RPMI8226 (cell line): ENCODE data around the gene HAPLN3.
A peak's percentile ranks its signal among the peaks of the same experiment; 100 is the strongest.
"Not testable (repeated sequence)": the region's sequence is repeated elsewhere in the genome, so short reads cannot be mapped to it uniquely, and the experiment has no call there.

Experiments
- DNase-seq: peaks from one replicate; pipeline ENCODE4 v3.0.0-alpha.2; 2015

The HAPLN3 gene, protein sequence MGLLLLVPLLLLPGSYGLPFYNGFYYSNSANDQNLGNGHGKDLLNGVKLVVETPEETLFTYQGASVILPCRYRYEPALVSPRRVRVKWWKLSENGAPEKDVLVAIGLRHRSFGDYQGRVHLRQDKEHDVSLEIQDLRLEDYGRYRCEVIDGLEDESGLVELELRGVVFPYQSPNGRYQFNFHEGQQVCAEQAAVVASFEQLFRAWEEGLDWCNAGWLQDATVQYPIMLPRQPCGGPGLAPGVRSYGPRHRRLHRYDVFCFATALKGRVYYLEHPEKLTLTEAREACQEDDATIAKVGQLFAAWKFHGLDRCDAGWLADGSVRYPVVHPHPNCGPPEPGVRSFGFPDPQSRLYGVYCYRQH

DNA sequence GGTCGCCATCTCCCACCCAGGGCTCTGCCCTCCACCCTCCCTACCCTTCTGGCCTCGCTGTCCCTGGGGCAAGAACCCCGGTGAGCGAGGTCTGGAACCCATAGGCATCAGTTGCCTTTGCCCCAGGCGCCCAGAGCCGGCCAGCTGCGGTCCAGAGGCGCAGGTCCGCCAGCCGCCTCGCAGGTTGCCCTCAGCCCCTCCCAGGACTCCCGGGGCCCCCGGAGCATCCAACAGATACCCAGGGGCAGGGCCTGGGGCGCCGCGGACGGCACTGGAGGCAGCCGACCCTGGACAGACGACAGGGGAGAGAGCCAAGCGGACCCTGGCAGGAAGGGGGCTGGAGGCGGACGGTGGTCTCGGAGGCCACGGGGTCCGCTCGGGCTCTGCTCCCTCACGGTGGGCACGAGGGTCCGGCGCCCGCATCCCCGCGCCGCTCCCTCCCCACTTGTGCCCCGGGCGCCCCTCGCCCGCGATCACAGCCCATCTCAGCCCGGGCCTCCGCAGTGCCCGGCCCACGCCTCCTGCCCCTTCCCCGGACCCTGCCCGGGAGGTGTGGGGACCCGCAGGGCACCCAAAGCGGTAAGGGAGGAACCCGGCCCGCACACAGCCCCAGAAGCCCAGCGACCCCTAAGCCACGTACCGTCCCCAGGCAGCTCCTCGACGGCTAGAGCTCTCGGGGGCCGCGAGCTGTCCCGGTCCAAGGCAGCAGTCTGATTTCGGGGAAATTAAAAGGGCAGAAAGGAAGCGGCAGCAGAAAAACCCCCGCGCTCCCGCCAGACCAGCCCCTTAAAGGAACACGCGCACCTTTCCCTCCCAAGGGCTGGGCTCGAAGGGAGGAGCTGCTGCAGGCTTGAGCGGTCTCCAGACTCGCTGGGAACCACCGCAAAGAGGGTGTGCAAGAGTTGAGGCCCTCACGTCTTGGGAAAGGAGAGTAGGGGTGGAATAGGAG, at the start of gene HAPLN3:
HAPLN3 (minus strand) TSS at position 726 of the 949 bp plus-strand sequence. CDS start 8,246 bp downstream, outside the sequence.
- peak; percentile 72 for DNase-seq

DNA sequence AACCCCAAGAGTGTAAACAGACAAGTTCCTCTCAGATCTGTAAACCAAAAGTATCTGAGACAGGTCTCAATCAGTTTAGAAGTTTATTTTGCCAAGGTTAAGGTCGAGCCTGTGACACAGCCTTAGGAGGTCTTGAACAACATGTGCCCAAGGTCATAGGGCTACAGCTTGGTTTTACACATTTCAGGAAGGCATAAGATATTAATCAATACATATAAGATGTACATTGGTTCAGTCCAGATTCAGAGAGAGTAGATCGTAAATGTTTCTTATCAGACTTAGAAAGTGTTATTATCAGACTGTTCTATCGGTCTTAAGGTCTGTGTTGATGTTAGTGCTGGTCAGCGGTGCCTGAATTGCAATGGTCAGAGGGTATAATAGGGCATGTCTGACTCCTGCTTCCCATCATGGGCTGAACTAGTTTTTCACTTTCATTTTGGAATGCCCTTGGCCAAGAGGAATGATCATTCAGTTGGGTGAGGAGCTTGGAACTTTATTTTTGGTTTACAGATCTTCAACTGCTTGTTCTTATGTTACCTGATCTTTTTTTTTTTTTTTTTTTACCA, 44.8 kb upstream of the HAPLN3 start:
- no peak for DNase-seq

DNA sequence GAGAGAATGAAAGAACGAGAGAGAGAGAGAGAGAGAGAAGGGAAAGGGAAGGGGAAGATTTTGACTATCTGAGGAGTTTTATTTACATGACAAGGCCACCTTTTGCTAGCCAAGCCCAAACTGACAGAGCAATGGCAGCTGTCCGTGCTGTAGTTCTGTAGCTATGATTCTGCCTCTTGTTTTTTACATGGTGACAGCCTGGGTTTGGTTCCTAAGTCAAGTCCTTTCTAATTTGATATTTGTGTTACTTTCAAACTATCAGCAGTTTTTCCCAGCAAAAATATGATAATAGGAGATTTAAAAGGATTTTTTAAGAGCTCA, 44.1 kb upstream of the HAPLN3 start:
- no peak for DNase-seq

DNA sequence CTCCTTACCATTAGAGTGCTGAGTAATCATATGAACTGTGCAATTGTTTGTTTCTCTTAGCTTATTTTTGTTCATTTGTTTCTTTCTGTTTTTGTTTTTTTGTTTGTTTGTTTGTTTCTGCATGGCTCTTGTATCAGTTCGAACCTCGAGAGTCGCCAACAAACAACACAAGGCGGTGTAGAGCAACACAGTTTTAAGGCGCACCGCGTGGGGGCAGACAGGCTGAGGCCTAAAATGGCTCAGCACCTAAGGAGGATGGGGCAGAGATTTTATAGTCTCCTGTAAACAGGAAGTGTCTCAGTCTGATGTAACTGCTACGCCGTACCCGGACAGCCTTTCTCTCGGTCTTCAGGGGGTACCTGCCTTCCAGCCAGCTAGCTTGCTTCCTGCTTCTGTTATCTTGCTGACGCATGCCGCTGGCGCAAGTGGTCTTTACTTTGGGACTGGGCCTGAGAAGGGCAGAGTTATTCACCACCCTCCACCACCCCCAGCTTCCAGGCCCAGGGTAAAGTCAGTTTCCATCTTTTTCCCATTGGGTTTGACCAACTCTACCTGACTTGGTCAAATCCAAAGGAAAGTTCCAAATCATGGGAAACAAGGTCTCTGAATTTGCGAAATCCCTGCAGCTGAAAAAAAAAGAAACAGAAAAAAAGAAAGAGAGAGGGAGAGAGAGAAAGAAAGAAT, 43.6 kb upstream of the HAPLN3 start:
- DNase-seq: no peak

DNA sequence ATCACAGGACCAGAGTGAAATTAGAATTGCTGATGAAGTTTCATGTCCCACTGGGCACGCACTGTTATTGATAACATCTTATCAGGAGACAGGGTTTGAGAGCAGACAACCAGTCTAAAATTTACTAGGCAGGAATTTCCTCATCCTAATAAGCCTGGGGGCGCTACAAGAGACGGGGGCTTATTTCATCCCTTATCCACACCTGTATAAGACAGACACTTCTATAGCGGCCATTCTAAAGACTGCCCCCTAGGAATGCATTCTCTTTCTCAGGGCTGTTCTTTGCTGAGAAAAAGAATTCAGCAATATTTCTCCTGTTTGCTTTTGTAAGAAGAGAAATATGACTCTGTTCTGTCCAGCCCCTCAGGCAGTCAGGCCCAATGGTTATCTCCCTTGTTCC, 39.1 kb upstream of the HAPLN3 start:
- not testable (repeated sequence) for DNase-seq

DNA sequence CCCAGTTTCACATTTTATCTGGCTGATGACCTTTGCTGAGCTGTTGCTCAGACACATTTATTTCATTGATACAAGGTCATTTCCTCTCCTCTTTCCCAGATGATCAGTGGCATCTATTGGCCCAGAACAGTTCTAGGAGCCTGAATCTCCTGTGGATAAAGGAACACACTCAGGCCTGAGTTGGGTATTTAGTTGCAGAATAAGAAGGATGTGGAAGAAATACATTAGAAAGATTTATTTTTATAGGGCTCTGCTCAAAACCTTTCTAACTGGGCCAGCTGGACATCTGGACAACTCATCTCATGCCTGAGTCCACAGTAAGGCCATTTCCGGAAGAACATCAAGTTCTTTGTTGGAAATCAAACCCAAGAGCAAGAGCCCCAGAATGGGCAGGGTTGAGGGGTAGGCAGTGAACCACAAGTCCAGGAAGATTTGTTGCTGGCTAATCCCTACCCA, 37.6 kb upstream of the HAPLN3 start:
- no peak for DNase-seq

DNA sequence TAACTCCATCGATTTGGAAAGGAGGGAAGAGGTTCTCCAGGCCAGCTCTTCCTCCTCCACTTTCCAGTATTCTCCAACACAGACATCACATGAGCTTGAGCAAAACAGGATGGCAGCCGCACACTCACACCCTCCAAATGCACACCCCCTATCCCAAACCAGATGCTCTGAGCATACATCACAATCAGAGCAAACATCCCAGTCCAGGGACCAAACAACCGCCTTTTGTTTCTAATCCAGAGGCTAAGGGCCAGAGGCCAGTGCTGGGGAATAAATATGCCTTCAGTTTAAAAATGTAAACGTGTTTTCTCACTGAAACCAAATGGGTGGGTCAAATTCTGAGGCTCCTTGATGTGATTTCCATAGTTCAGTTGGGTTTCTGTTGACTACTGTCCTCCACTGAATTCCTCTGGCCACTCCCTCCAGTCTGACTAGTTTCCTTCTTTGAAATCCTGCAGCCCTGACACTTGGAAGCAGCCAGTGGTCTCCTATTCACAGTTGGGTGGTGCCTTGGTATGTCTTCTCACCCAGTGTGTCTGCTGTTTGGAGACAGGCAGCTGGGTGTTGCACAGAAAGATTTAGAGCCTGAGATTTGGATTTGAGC, 37.0 kb upstream of the HAPLN3 start:
- DNase-seq: no peak

DNA sequence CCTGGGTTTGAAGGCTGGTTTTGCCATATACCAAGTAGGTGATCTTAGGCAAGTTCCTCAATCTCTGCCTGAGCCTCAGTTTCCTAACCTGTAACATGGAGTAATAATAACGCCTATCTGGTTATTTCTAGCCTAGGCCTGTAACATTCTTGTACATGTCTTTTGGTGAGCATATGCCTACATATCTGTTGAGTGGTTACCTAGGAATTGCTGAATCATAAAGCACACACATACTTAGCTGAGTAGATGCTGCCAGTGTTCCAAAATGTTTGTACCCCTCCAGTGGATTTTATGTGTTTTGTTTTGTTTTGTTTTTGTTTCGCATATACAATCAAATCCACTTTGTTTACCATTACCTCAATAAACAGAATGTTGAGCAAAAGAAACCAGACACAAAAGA, 35.2 kb upstream of the HAPLN3 start:
- no peak for DNase-seq

DNA sequence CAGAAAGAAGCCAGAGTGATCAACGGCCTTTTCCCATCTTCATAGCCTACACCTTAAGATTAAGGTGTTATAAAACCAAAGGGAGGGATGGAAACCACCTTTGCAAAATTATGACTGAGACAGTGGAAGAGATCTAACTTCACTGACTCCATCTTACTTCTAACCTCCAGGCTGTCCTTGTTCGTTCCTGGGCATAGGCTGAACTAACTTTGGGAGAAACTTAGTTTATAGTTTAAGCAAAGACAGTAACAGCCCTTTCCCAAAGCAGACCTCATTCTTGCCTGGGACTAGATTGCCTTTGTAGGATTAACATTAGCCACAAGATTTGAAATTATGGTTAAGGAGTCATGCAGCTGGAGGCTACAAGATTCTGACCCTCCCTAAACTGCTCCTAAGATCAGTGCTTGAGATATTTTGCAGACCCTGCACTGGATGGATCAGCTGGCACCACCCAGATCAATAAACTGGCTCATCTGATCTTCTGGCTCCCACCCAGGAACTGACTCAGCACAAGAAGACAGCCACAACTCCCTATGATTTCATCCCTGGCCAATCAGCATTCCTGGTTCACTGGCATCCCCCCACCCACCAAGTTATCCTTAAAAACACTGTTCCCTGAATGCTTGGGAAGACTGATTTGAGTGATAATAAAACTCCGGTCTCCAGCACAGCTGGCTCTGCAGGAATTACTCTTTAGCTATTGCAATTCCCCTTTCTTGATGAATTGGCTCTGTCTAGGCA, 34.2 kb upstream of the HAPLN3 start:
- not testable (repeated sequence) for DNase-seq

DNA sequence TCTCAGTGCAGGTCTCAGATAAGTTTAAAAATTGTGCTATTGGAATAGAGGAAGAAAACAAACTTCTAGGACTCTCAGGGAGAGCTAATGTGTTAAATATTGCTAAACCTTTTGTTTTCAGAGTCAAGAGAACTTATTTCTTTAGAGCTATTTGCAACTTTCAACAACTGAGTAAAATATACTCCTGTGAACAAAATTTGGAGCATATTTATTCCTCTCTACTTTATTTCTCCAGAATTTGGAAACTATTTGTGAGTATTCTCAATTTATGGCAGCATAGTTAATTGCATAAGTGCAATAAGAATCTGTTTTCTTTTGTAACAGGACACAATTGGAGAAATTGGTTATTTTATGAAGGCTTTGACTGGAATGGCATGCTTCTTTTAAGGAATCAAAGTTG, 32.8 kb upstream of the HAPLN3 start:
- DNase-seq: not testable (repeated sequence)

DNA sequence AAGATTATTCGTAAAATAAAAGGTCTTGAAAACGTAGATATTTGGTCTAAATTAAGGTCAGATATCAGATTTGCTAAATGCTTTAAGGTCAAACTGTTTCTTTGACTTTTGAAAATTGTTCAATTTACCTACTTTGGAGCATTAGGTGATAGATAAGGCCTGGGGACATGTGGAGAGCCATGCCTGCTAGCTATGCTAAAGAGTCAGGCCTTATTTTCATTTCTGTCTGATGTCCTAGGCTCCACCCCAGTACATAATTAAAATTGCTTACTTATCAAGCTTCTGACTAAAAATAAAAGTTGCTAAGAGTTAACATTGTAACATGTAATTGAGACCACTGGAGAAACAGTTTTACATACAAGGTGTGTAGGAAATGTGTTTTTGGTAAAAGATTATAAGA, 30.3 kb upstream of the HAPLN3 start:
- DNase-seq: not testable (repeated sequence)

DNA sequence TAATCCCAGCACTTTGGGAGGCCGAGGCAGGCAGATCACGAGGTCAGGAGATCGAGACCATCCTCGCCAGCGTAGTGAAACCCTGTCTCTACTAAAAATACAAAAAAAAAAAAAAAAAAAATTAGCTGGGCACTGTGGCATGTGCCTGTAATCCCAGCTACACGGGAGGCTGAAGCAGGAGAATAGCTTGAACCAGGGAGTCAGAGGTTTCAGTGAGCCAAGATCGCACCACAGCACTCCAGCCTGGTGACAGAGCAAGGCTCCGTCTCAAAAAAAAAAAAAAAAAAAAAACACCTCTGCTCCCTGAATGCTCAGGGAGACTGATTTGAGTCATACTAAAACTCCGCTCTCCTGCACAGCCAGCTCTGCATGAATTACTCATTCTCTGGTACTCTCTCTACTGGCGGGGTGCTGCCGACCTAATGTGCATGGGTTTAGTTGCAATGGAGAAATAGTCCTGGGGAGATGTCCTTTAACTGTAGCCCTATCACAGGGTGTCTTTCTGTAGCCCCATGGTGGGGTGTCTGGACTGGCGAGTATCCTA, 25.6 kb upstream of the HAPLN3 start:
- not testable (repeated sequence) for DNase-seq

DNA sequence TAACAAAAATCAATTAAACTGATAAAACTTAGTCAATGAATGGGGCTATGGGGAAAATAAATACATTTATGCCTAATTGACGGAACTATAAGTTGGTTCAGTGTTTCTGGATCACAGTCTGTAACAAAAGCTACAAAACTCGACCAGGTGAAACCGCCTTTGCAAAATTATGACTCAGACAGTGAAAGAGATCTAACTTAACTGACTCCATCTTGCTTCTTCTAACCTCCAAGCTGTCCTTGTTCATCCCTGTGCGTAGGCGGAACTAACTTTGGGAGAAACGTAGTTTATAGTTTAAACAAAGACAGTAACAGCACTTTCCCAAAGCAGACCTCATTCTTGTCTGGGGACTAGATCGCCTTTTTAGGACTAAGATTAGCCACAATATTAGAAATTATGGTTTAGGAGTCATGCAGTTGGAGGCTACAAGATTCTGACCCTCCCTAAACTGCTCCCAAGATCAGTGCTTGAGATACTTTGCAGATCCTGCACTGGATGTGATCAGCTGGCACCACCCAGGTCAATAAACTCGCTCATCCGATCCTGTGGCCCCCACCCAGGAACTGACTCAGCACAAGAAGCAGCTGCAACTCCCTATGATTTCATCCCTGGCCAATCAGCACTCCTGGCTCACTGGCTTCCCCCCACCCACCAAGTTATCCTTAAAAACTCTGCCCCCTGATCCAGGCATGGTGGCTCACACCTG, 25.0 kb upstream of the HAPLN3 start:
- DNase-seq: no peak

DNA sequence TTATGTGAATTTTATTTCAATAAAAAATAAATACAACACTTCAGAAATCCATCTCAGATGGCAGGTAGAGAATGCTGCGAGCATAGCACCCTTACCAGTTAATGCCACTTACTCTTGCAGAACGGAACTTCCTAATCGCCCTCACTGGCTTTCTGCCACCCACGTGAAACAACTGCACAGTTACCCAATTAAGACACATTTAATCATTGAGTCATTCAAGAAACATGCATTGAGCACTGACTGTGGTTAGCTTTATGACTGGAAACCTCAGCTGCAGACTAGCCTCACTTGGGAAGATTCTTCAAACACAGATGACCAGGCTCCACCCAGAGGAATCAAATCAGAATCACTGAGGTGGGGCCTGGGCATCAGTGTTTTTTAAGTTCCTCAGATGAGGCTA, 23.4 kb upstream of the HAPLN3 start:
- peak; percentile 74 for DNase-seq

DNA sequence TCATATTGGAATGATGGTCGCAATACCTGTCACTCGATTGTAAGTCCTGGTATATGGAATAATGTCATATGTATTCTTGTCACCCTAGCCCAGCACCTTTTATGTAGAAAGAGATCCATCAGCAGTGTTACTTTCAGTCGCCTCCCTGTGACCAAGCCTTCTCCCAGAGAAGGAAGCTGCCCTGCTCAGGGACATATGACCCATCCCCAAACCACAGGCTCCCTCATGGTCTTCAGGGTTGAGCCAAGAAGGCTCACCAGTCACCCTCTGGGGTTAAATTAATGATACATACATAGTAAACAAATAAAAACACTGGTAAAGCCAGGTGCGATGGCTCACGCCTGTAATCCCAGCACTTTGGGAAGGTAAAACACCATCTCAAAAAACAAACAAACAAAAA, 22.4 kb upstream of the HAPLN3 start:
- no peak for DNase-seq

DNA sequence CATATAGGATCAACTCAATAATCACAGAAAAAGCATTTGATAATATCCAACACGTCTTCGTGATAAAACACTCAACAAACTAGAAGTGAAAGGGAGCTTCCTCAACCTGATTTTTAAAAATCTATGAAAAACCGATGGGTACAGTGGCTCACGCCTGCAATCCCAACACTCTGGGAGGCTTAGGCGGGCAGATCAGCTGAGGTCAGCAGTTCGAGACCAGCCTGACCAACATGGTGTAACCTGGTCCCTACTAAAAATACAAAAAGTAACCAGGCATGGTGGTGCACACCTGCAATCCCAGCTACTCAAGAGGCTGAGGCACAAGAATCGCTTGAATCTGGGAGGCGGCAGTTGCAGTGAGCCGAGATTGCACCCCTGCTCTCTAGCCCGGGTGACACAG, 20.0 kb upstream of the HAPLN3 start:
- no peak for DNase-seq

DNA sequence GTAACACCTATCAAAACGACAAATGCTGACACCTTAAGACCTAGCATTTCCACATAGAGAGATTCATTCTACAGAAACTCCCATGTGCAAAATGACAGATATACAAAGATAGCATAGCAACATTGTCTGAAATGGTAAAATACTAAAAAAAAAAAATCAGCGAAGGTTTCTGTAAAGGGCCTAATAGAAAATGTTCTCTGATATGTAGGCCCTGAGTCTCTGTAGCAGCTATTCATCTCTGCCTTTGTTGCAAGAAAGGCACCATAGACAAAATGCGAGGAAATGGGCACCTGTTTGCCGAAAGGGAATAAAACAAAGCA, 18.5 kb upstream of the HAPLN3 start:
- no peak for DNase-seq

DNA sequence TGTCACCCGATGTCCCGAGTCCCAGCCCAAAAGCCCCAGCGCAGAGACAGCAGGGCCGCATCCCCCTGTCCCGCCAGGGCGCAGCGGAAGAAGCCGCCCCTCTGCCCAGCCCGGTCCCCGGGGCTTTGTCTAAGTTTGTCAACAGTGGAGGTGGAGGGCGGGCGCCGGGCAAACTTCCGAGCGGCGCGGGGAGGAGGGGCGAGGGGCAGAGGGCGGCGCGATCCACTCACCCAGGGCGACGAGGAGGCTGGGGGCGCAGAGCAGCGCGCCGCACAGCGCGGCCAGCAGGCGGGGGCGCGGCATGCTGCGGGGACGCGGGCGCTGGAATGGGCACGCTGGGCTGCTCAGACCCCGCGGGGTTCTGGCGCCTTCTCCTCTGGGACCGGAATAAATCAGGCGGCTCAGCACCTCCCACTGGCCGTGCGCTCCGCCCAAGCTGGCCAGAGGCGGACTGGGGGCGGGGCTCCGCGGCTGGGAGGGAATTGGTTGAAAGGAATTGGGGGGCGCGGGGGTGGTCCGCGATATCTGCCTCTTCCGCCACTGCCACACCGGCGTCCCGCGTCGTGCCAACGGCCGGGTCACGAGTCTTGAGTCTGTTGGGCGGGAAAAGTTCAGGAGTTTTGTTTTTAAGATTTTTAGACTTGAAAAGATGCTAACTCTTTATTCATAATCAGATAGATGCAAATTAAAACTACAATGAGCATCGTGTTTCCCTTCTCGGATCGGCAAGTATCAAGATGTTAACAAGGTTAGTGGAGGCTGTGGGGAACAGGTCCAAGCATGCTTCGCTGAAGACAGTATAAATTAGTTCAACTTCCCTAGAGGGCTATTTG, 17.9 kb upstream of the HAPLN3 start, which contains the start of gene MFGE8:
MFGE8 (minus strand) TSS at position 363 of the 833 bp plus-strand sequence; CDS start at position 303, 60 bp downstream.
- peak; percentile 76 for DNase-seq

DNA sequence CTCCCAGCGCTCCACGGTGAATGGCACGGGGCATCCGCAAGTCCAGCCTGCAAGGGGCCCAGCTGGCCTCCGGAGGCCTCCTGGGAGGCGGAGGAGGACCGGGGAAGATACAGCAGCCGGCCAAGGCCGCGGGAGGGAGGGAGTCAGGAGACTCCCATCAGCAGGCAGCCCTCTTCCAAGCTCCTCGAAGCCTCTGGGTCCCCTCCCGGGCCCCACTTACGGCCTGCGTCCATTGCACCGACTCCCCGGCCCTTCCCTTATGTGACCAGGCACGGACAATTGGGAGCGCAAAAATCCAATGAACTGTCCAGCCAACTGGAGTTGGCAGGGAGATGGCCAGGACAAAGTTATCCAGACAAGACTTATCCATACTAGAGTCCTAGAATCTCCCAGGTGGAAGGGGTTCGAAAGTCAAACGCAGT, 17.2 kb upstream of the HAPLN3 start:
- DNase-seq: no peak

DNA sequence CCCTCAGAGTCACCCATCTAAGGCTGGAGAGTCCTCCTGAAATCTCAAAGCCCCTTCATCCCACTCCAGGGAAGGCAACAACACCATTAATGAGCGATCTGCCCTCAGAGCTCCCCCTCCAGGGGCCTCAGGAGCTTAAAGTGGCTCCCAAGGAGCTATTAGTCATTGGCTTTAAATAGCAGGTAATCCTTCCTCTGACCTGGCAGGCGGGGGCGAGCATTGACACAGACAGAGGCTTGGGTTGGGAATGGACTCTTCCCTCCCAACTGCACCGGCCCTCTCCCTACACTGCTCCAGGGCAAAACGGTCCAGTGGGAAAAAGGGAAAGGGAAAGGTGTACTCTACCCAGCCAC, 16.4 kb upstream of the HAPLN3 start:
- DNase-seq: no peak
